ENCODE data around the gene GPR107. TPM values are rescaled to one million over a fixed set of nuclear protein-coding genes. Genes with fewer than 3 reads are reported as not detected.

GPR107 gene
- total RNA-seq, 5 donors from 2014 or later (not counting 1 experiment from before 2014, with no cell fraction given) = 21.3 to 29.1 (median 22.1) TPM

DNA sequence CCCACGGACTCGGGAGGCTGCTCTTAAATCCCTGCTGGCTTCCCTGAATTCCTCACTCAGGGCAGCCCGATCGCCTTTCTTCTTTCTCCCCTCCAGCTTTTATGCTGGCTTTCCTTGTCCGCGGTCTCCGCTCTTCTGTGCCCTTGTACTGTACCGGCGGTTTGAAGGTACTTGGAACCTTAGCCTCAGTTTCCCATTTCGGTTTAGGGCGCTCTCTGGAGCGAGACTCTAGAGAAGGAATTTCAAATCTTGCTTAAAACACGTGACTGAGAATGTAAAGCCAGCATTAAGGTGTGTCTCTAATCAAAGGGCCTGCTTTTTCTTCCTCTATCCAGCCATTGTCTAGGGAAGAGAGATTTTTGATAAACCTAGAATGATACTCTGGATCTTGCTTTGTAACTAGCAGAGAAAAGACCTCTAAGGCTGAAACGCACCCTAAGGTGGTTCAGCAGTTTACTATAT, 650 bp downstream of the GPR107 start:
- H3K27ac Mint-ChIP-seq = peak overlapping the region; percentile 89 to 90
- 5% methylated on average over 9 of the region's 14 CpGs for WGBS (ENCODE audit: insufficient coverage)

DNA sequence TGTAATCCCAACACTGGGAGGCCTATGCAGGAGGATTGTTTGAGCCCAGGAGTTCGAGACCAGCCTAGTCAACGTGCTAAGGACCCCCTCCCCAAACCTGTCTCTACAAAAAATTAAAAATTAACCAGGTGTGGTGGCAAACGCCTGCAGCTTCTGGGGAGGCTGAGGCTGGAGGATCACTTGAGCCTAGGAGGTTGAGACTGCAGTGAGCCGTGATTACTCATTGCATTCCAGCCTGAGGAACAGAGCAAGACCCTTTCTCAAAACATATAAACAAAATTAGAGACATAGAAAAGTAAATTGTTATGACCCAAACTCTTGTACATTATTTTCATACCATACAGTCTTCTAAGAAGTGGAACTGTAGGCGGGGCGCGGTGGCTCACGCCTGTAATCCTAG, 1.1 kb downstream of the GPR107 start:
- H3K27ac ChIP-seq (ENCODE audit: low read length) = no peak overlapping the region
- H3K4me1 ChIP-seq (ENCODE audit: control insufficient read depth in 1 of 2, extremely low read depth in 1 of 2, insufficient read depth in 2 of 2, low read length in 2 of 2) = peaks cover 10 to 36% of the 10 kb centered on the region in 2 experiments
- peak overlapping the region; percentile 88 to 92 (median 92) for H3K4me3 Mint-ChIP-seq
- H3K27me3 ChIP-seq (replicated peaks in 1 of 2; ENCODE audit: control insufficient read depth in 2 of 2, extremely low read depth in 1 of 2, insufficient read depth in 2 of 2, low read length in 1 of 2) = no peaks in the 10 kb centered on the region
- ATAC-seq (replicated peaks in 1 of 4) (no peak), DNase-seq (no peak)
- no peaks in the 10 kb centered on the region for H3K27me3 Mint-ChIP-seq
- H3K9me3 ChIP-seq = no peaks in the 10 kb centered on the region
- ChIA-PET POLR2A (no interaction called here), CTCF (interaction anchor here in 1 of 2 donors (0.6 kb wide), 1 partner anchor 15 kb away, joined by 4 read pairs; no protein-coding TSS in a partner anchor)
- H3K9me3 Mint-ChIP-seq = no peaks in the 10 kb centered on the region
- H3K4me1 Mint-ChIP-seq = peaks cover 35 to 40% (median 37%) of the 10 kb centered on the region in 3 donors
- peak overlapping the region; percentile 86 to 89 for H3K4me3 ChIP-seq (ENCODE audit: control insufficient read depth in 1 of 2, extremely low read depth in 1 of 2, low read length in 1 of 2)
- H3K27ac Mint-ChIP-seq = peak overlapping the region in 1 of 2 donors; percentile 89
- peaks cover 2 to 10% of the 10 kb centered on the region in 2 donors for H3K36me3 ChIP-seq (ENCODE audit: control insufficient read depth in 2 of 2, extremely low read depth in 1 of 2, insufficient read depth in 1 of 2, low read length in 1 of 2)
- H3K36me3 Mint-ChIP-seq = peaks cover 7% of the 10 kb centered on the region
- WGBS (ENCODE audit: insufficient coverage) = no CpG with 5 or more reads among the region's 8 CpGs

More for the DNA sequence above, 650 bp downstream of the GPR107 start:
- DNase-seq = no peak
- no peaks in the 10 kb centered on the region for H3K9me3 Mint-ChIP-seq
- Histone ChIP-seq H3K4me1 (ENCODE audit: control insufficient read depth in 1 of 2, extremely low read depth in 1 of 2, insufficient read depth in 2 of 2, low read length in 2 of 2) (peaks cover 10 to 36% of the 10 kb centered on the region in 2 experiments), H3K9me3 (no peaks in the 10 kb centered on the region), H3K4me3 (ENCODE audit: control insufficient read depth in 1 of 2, extremely low read depth in 1 of 2, low read length in 1 of 2) (peak overlapping the region; percentile 86 to 89), H3K36me3 (ENCODE audit: control insufficient read depth in 2 of 2, extremely low read depth in 1 of 2, insufficient read depth in 1 of 2, low read length in 1 of 2) (peaks cover 2 to 10% of the 10 kb centered on the region in 2 donors), H3K27me3 (replicated peaks in 1 of 2; ENCODE audit: control insufficient read depth in 2 of 2, extremely low read depth in 1 of 2, insufficient read depth in 2 of 2, low read length in 1 of 2) (no peaks in the 10 kb centered on the region), H3K27ac (ENCODE audit: low read length) (peak overlapping the region; percentile 81)
- peak overlapping the region; percentile 88 to 92 (median 92) for H3K4me3 Mint-ChIP-seq
- H3K27me3 Mint-ChIP-seq = no peaks in the 10 kb centered on the region
- CTCF ChIA-PET = interaction anchor here in 1 of 2 donors (0.5 to 1.0 kb wide), 2 partner anchors 61 to 169 kb away, joined by 3 to 4 read pairs; no protein-coding TSS in a partner anchor
- peaks cover 7% of the 10 kb centered on the region for H3K36me3 Mint-ChIP-seq
- H3K4me1 Mint-ChIP-seq = peaks cover 35 to 40% (median 37%) of the 10 kb centered on the region in 3 donors
- POLR2A ChIA-PET = no interaction called here
- peak in 3 of 4 experiments; percentile 4 to 11 (median 10) for ATAC-seq (replicated peaks in 1 of 4)

DNA sequence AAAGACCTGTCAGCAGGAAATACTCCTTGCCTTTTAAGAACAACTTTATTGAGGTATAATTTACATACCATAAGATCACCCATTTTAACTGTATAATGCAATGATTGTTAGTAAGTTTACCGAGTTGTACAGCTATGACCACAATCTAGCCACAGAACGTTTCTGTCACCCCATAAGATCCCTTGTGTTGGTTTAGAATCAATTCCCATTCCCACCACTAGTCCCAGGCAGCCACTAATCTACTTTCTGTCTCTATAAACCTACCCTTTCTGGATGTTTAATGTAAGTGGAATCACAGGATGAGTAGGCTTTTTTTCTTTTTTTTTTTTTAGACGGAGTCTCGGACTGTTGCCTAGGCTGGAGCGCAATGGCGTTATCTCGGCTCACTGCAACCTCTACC, 4.4 kb downstream of the GPR107 start:
- Mint-ChIP-seq H3K27ac (no peak overlapping the region), H3K36me3 (peaks cover 12% of the 10 kb centered on the region), H3K27me3 (no peaks in the 10 kb centered on the region), H3K9me3 (no peaks in the 10 kb centered on the region), H3K4me1 (peaks cover 27 to 40% (median 36%) of the 10 kb centered on the region in 3 donors), H3K4me3 (no peak overlapping the region)
- Histone ChIP-seq H3K27me3 (replicated peaks in 1 of 2; ENCODE audit: control insufficient read depth in 2 of 2, extremely low read depth in 1 of 2, insufficient read depth in 2 of 2, low read length in 1 of 2) (no peaks in the 10 kb centered on the region), H3K4me1 (ENCODE audit: control insufficient read depth in 1 of 2, extremely low read depth in 1 of 2, insufficient read depth in 2 of 2, low read length in 2 of 2) (peaks cover 6 to 26% of the 10 kb centered on the region in 2 experiments), H3K27ac (ENCODE audit: low read length) (no peak overlapping the region), H3K36me3 (ENCODE audit: control insufficient read depth in 2 of 2, extremely low read depth in 1 of 2, insufficient read depth in 1 of 2, low read length in 1 of 2) (peaks cover 2 to 10% of the 10 kb centered on the region in 2 donors), H3K9me3 (no peaks in the 10 kb centered on the region), H3K4me3 (ENCODE audit: control insufficient read depth in 1 of 2, extremely low read depth in 1 of 2, low read length in 1 of 2) (no peak overlapping the region)
- CTCF ChIA-PET = no interaction called here
- DNase-seq = peak in 1 of 35 experiments; percentile 36
- WGBS (ENCODE audit: insufficient coverage) = no CpG with 5 or more reads among the region's 7 CpGs
- ATAC-seq (replicated peaks in 1 of 4) = no peak
- POLR2A ChIA-PET = no interaction called here

DNA sequence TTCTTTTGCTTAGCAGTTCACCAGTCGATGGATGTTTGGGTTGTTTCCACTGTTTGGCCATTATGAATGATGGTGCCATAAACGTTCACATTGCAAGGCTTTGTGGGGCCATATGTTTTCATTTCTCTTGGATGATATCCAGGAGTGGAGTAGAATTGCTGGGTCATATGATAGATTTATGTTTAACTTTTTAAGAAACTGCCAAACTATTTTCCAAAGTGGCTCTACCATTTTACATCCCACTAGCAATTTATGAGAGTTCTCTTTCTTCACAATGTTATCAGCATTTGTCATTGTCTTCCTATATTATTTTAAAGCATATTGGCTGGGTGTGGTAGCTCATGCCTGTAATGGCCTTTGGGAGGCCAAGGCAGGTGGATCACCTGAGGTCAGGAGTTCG, 5.2 kb downstream of the GPR107 start:
- Mint-ChIP-seq H3K36me3 (peaks cover 12% of the 10 kb centered on the region), H3K9me3 (no peaks in the 10 kb centered on the region), H3K27ac (no peak overlapping the region), H3K27me3 (no peaks in the 10 kb centered on the region), H3K4me1 (peaks cover 27 to 39% (median 33%) of the 10 kb centered on the region in 3 donors), H3K4me3 (no peak overlapping the region)
- ATAC-seq (replicated peaks in 1 of 4) = no peak
- POLR2A ChIA-PET = no interaction called here
- 86% methylated on average over 1 of the region's 3 CpGs for WGBS (ENCODE audit: insufficient coverage)
- Histone ChIP-seq H3K9me3 (no peaks in the 10 kb centered on the region), H3K4me1 (ENCODE audit: control insufficient read depth in 1 of 2, extremely low read depth in 1 of 2, insufficient read depth in 2 of 2, low read length in 2 of 2) (peaks cover 6 to 23% of the 10 kb centered on the region in 2 experiments), H3K27ac (ENCODE audit: low read length) (no peak overlapping the region), H3K4me3 (ENCODE audit: control insufficient read depth in 1 of 2, extremely low read depth in 1 of 2, low read length in 1 of 2) (no peak overlapping the region), H3K27me3 (replicated peaks in 1 of 2; ENCODE audit: control insufficient read depth in 2 of 2, extremely low read depth in 1 of 2, insufficient read depth in 2 of 2, low read length in 1 of 2) (no peaks in the 10 kb centered on the region), H3K36me3 (ENCODE audit: control insufficient read depth in 2 of 2, extremely low read depth in 1 of 2, insufficient read depth in 1 of 2, low read length in 1 of 2) (peaks cover 2 to 10% of the 10 kb centered on the region in 2 donors)
- CTCF ChIA-PET = no interaction called here
- no peak for DNase-seq

DNA sequence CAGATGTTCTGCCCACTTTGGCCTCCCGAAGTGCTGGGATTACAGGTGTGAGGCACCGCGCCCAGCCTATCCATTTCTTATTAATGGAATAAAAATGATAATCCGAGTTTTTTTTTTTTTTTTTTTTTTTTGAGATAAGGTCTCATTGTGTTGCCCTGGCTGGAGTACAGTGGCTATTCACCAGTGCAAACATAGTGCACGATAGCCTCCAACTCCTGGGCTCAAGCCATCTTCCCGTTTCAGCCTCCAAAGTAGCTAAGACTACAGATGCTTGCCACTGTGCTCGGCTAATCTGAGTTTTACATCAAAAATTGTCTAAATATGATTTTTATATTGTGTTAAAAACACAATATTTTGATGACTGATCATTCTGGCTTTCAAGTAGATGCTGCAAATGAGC, 6.6 kb downstream of the GPR107 start:
- Histone ChIP-seq H3K9me3 (no peaks in the 10 kb centered on the region), H3K4me1 (ENCODE audit: control insufficient read depth in 1 of 2, extremely low read depth in 1 of 2, insufficient read depth in 2 of 2, low read length in 2 of 2) (peaks cover 0 to 13% of the 10 kb centered on the region in 2 experiments), H3K27me3 (replicated peaks in 1 of 2; ENCODE audit: control insufficient read depth in 2 of 2, extremely low read depth in 1 of 2, insufficient read depth in 2 of 2, low read length in 1 of 2) (no peaks in the 10 kb centered on the region), H3K27ac (ENCODE audit: low read length) (no peak overlapping the region), H3K4me3 (ENCODE audit: control insufficient read depth in 1 of 2, extremely low read depth in 1 of 2, low read length in 1 of 2) (no peak overlapping the region), H3K36me3 (ENCODE audit: control insufficient read depth in 2 of 2, extremely low read depth in 1 of 2, insufficient read depth in 1 of 2, low read length in 1 of 2) (peaks cover 2 to 10% of the 10 kb centered on the region in 2 donors)
- H3K27ac Mint-ChIP-seq = no peak overlapping the region
- POLR2A ChIA-PET = interaction anchor here in 1 of 2 donors (0.6 kb wide), 1 partner anchor 195 kb away, joined by 3 read pairs; no protein-coding TSS in a partner anchor
- no peaks in the 10 kb centered on the region for H3K27me3 Mint-ChIP-seq
- H3K4me3 Mint-ChIP-seq = no peak overlapping the region
- ATAC-seq (replicated peaks in 1 of 4) (no peak), DNase-seq (no peak)
- H3K4me1 Mint-ChIP-seq = peaks cover 27 to 31% (median 27%) of the 10 kb centered on the region in 3 donors
- WGBS (ENCODE audit: insufficient coverage) = no CpG with 5 or more reads among the region's 7 CpGs
- CTCF ChIA-PET = no interaction called here
- H3K36me3 Mint-ChIP-seq = peaks cover 16% of the 10 kb centered on the region
- no peaks in the 10 kb centered on the region for H3K9me3 Mint-ChIP-seq

DNA sequence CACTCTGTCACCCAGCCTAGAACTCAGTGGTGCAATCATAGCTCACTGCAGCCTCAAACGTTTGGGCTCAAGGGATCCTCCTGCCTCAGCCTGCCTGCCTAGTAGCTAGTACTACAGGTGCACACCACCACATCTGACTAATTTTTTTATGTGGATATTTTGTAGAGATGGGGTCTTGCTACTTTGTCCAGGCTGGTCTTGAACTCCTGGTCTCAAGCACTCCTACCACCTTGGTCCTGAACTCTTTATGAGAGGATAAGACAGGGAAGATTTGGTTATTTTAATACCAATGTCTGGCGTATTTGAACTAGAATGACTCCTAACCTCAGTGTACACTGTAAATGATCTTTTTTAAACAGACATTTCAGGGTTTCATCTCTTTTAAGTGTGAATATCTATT, 9.0 kb downstream of the GPR107 start:
- CTCF ChIA-PET = no interaction called here
- WGBS (ENCODE audit: insufficient coverage) = no CpG with 5 or more reads among the region's 2 CpGs

More for the DNA sequence above, 9.0 kb downstream of the GPR107 start:
- DNase-seq = no peak
- POLR2A ChIA-PET = interaction anchor here in 1 of 2 donors (0.6 kb wide), 1 partner anchor 17 kb away, joined by 3 read pairs; no protein-coding TSS in a partner anchor
- Mint-ChIP-seq H3K4me3 (no peak overlapping the region), H3K4me1 (peaks cover 27 to 36% (median 33%) of the 10 kb centered on the region in 3 donors), H3K36me3 (peaks cover 16% of the 10 kb centered on the region), H3K9me3 (no peaks in the 10 kb centered on the region), H3K27me3 (no peaks in the 10 kb centered on the region), H3K27ac (no peak overlapping the region)
- Histone ChIP-seq H3K4me3 (ENCODE audit: control insufficient read depth in 1 of 2, extremely low read depth in 1 of 2, low read length in 1 of 2) (no peak overlapping the region), H3K36me3 (ENCODE audit: control insufficient read depth in 2 of 2, extremely low read depth in 1 of 2, insufficient read depth in 1 of 2, low read length in 1 of 2) (peaks cover 2 to 10% of the 10 kb centered on the region in 2 donors), H3K27ac (ENCODE audit: low read length) (no peak overlapping the region), H3K4me1 (ENCODE audit: control insufficient read depth in 1 of 2, extremely low read depth in 1 of 2, insufficient read depth in 2 of 2, low read length in 2 of 2) (peaks cover 0 to 6% of the 10 kb centered on the region in 2 experiments), H3K27me3 (replicated peaks in 1 of 2; ENCODE audit: control insufficient read depth in 2 of 2, extremely low read depth in 1 of 2, insufficient read depth in 2 of 2, low read length in 1 of 2) (no peaks in the 10 kb centered on the region), H3K9me3 (no peaks in the 10 kb centered on the region)
- no peak for ATAC-seq (replicated peaks in 1 of 4)
